RPMI8226 (cell line): ENCODE data around the gene CAMK2N1.
A peak's percentile ranks its signal among the peaks of the same experiment; 100 is the strongest.

Source experiments
- DNase-seq: peaks from one replicate; pipeline ENCODE4 v3.0.0-alpha.2; 2015

CAMK2N1 gene

GRCh38 chr1:20496241-20496661, 10.2 kb upstream of the CAMK2N1 start:
- no peak for DNase-seq

GRCh38 chr1:20495661-20496060, 9.7 kb upstream of the CAMK2N1 start:
- DNase-seq: no peak

GRCh38 chr1:20494609-20495311, 8.8 kb upstream of the CAMK2N1 start:
- no peak for DNase-seq

- DNase-seq: peak; percentile 85
Observed at GRCh38 chr1:20493839-20494608, 8.0 kb upstream of the CAMK2N1 start.

- no peak for DNase-seq
Observed at GRCh38 chr1:20493309-20493708, 7.3 kb upstream of the CAMK2N1 start.

GRCh38 chr1:20492751-20493150, 6.7 kb upstream of the CAMK2N1 start:
- DNase-seq: no peak

GRCh38 chr1:20491866-20492265, 5.9 kb upstream of the CAMK2N1 start:
- DNase-seq: peak; percentile 35

GRCh38 chr1:20491178-20491577, 5.2 kb upstream of the CAMK2N1 start:
- DNase-seq: no peak

GRCh38 chr1:20487236-20487590, 1.2 kb upstream of the CAMK2N1 start:
- no peak for DNase-seq

- peak; percentile 53 for DNase-seq
Observed at GRCh38 chr1:20486457-20487235, 636 bp upstream of the CAMK2N1 start.

GRCh38 chr1:20484519-20485462, 1.2 kb downstream of the CAMK2N1 start:
- no peak for DNase-seq

GRCh38 chr1:20483833-20484518, 2.0 kb downstream of the CAMK2N1 start:
- no peak for DNase-seq

- no peak for DNase-seq
Observed at GRCh38 chr1:20483098-20483832, 2.7 kb downstream of the CAMK2N1 start.

- DNase-seq: no peak
Observed at GRCh38 chr1:20481643-20482498, 4.1 kb downstream of the CAMK2N1 start.

GRCh38 chr1:20480951-20481617, 4.9 kb downstream of the CAMK2N1 start:
- DNase-seq: no peak

- no peak for DNase-seq
Observed at GRCh38 chr1:20480243-20480944, 5.6 kb downstream of the CAMK2N1 start.

GRCh38 chr1:20479840-20480239, 6.2 kb downstream of the CAMK2N1 start:
- DNase-seq: no peak

- no peak for DNase-seq
Observed at GRCh38 chr1:20478057-20478635, 7.9 kb downstream of the CAMK2N1 start.
